Spleen (tissue), 11 donors: ENCODE measurements around the gene SPRY1. TPM values are rescaled to one million over a fixed set of nuclear protein-coding genes. Genes with fewer than 3 reads are reported as not detected.

Source experiments
- DNase-seq: peaks from one replicate; pipeline ENCODE4 v3.0.0-alpha.2; 2020
- H3K27ac ChIP-seq, 8 donors: fragments of 200-600 bp; sonication (generic) in 7 of 8; 1 replicate in 4 of 8; 2 replicates in 4 of 8; pipeline versions ENCODE4 v1.5.0 to v1.8.0; 2016 to 2021; ENCODE audit warnings: inconsistent platforms in 4 of 8, mild to moderate bottlenecking in 4 of 8, moderate library complexity in 1 of 8
- H3K27me3 ChIP-seq, 7 donors: fragments of 200-600 bp; sonication (generic) in 6 of 7; replicated peaks in 1 of 7; 1 replicate in 4 of 7; 2 replicates in 3 of 7; pipeline versions ENCODE4 v1.5.0 to v1.8.0; 2016 to 2021; ENCODE audit warnings: inconsistent platforms in 3 of 7, mild to moderate bottlenecking in 1 of 7
- H3K36me3 ChIP-seq, 6 donors: fragments of 200-600 bp; sonication (generic) in 5 of 6; 1 replicate in 4 of 6; 2 replicates in 2 of 6; pipeline versions ENCODE4 v1.5.0 to v1.8.0; 2016 to 2021; ENCODE audit warnings: inconsistent platforms in 2 of 6
- H3K4me1 ChIP-seq, 6 donors: fragments of 200-600 bp; sonication (generic) in 5 of 6; 1 replicate in 3 of 6; 2 replicates in 3 of 6; pipeline versions ENCODE4 v1.5.0 to v1.8.0; 2016 to 2021; ENCODE audit warnings: inconsistent platforms in 3 of 6
- H3K4me3 ChIP-seq, 8 donors: fragments of 200-600 bp; sonication (generic) in 7 of 8; 1 replicate in 4 of 8; 2 replicates in 4 of 8; pipeline versions ENCODE4 v1.5.0 to v1.8.0; 2016 to 2021; ENCODE audit warnings: inconsistent platforms in 4 of 8, mild to moderate bottlenecking in 4 of 8, moderate library complexity in 2 of 8
- H3K9me3 ChIP-seq, 8 donors: fragments of 200-600 bp; sonication (generic) in 7 of 8; 1 replicate in 4 of 8; 2 replicates in 4 of 8; pipeline versions ENCODE4 v1.5.0 to v1.8.0; 2016 to 2021; ENCODE audit warnings: inconsistent platforms in 4 of 8
- CTCF ChIP-seq, 11 experiments: fragments of 200-600 bp in 7 of 11; fragments of 450-650 bp in 4 of 11; sonication (generic) in 4 of 11; IDR thresholded peaks in 8 of 11; conservative IDR thresholded peaks in 3 of 11; 1 replicate in 7 of 11; 2 replicates in 4 of 11; pipeline versions ENCODE4 v1.4.0 to v1.8.0; 2016 to 2021; ENCODE audit warnings: antibody characterized with exemption in 11 of 11, inconsistent platforms in 4 of 11, mild to moderate bottlenecking in 1 of 11
- POLR2A ChIP-seq, 3 donors: fragments of 450-650 bp; IDR thresholded peaks; one replicate each; pipeline ENCODE4 v1.5.1; 2017; ENCODE audit warnings: antibody characterized with exemption in 3 of 3, mild to moderate bottlenecking in 1 of 3
- POLR2AphosphoS5 ChIP-seq, 3 donors: sonication (generic); formaldehyde crosslinking; IDR thresholded peaks; one replicate each; pipeline ENCODE4 v1.5.1; 2017; ENCODE audit warnings: antibody characterized with exemption in 3 of 3
- WGBS, 5 donors: extraction: QIAGEN DNeasy Blood & Tissue Kit in 3 of 5; methylation state at CpG; one replicate each; pipeline versions ENCODE4 v1.1.5 to v1.1.7; 2013 to 2018; 5-methylcytosine and 5-hydroxymethylcytosine counted together
- intact Hi-C: fragments of 100-400 bp; cut with DNase I; formaldehyde crosslinking; loops from one replicate; pipeline ENCODE4 v1.15.0; 2023; ENCODE audit warnings: low total_unique reads
- polyA plus RNA-seq, 3 donors: library from polyadenylated mRNA; stranded (reverse); fragments of 200-250 nt; gene quantifications; one replicate each; pipeline ENCODE4 v1.2.1, GENCODE V29; 2013
- total RNA-seq, 7 donors: library from RNA; depleted of rRNA in 3 of 7; stranded (reverse); fragments of >200 nt in 3 of 7; fragmentation: NEBNext Ultra II Directional in 4 of 7; extraction: Animal tissue kit (Norgen Biotek cat#: 25700) in 4 of 7; gene quantifications; one replicate each; pipeline versions ENCODE4 v1.1.0 to v1.2.1, GENCODE V29; 2016 to 2021
- donor health status: healthy with polysubstance abuse.
- donor health status: DM: no; HTN: no; CAD: no; lungs with moderate emphysema.
- donor health status: DM: no; HTN: no; CAD: no.
- donor health status: Bipolar disorder and iron deficiency.
- donor health status: healthy.
- donor health status: DM: no; HTN: no; CAD: no.
- donor health status: DM: yes; HTN: yes; CAD: no.

Gene SPRY1
- total and polyA plus RNA-seq, 10 donors, result 7.2 to 71.3 (median 30.6) TPM

- Histone ChIP-seq H3K36me3 (no peaks in the 10 kb centered on the region), H3K27me3 (peaks cover 0 to 19% (median 6%) of the 10 kb centered on the region in 7 donors), H3K9me3 (no peaks in the 10 kb centered on the region), H3K4me1 (peaks cover 0 to 31% (median 14%) of the 10 kb centered on the region in 6 donors), H3K4me3 (no peak overlapping the region), H3K27ac (peak overlapping the region in 1 of 8 donors; percentile 3)
- TF ChIP-seq CTCF (IDR thresholded peaks at IDR 0.05 in 8 of 11, conservative IDR thresholded peaks at IDR 0.05 in 3 of 11), result no peak
- TF ChIP-seq POLR2A (IDR thresholded peaks at IDR 0.05), result no peak
- TF ChIP-seq POLR2AphosphoS5 (IDR thresholded peaks at IDR 0.05), result no peak
- no peak for DNase-seq
- WGBS, 5 donors, result 82 to 90% (median 84%) methylated on average over 5 of the region's 5 CpGs
- intact Hi-C loops, result loop anchor here (10.0 kb wide), 1 partner anchor 261 kb away; no protein-coding TSS in a partner anchor
Observed at GRCh38 chr4:123393721-123394120, 2.9 kb upstream of the SPRY1 start.

GRCh38 chr4:123397144-123398065, 810 bp downstream of the SPRY1 start:
- TF ChIP-seq POLR2A (IDR thresholded peaks at IDR 0.05) (no peak), CTCF (IDR thresholded peaks at IDR 0.05 in 8 of 11, conservative IDR thresholded peaks at IDR 0.05 in 3 of 11) (no peak), POLR2AphosphoS5 (IDR thresholded peaks at IDR 0.05) (peak in 1 of 3 donors; percentile 27)
- Histone ChIP-seq H3K4me1 (peaks cover 0 to 63% (median 38%) of the 10 kb centered on the region in 6 donors), H3K9me3 (no peaks in the 10 kb centered on the region), H3K36me3 (peaks cover 0 to 11% (median 3%) of the 10 kb centered on the region in 6 donors), H3K27me3 (peaks cover 0 to 33% (median 6%) of the 10 kb centered on the region in 7 donors), H3K27ac (peak overlapping the region; percentile 74 to 90 (median 88)), H3K4me3 (peak overlapping the region; percentile 52 to 89 (median 66))
- intact Hi-C loops, result loop anchor here (10.0 kb wide), 1 partner anchor 257 kb away; no protein-coding TSS in a partner anchor
- 0 to 2% (median 1%) methylated on average over 63 to 85 of the region's 85 CpGs for WGBS, 5 donors
- peak; percentile 88 for DNase-seq

- Histone ChIP-seq H3K4me3 (peak overlapping the region; percentile 52 to 89 (median 66)), H3K36me3 (peaks cover 0 to 19% (median 4%) of the 10 kb centered on the region in 6 donors), H3K27ac (peak overlapping the region; percentile 74 to 90 (median 88)), H3K4me1 (peaks cover 0 to 71% (median 47%) of the 10 kb centered on the region in 6 donors), H3K9me3 (no peaks in the 10 kb centered on the region), H3K27me3 (peaks cover 0 to 33% (median 6%) of the 10 kb centered on the region in 7 donors)
- intact Hi-C loops, result loop anchor here (10.0 kb wide), 1 partner anchor 257 kb away; no protein-coding TSS in a partner anchor
- DNase-seq, result peak; percentile 93
- WGBS, 5 donors, result 0 to 5% (median 1%) methylated on average over 16 to 94 of the region's 94 CpGs
- TF ChIP-seq POLR2AphosphoS5 (IDR thresholded peaks at IDR 0.05) (peak; percentile 21 to 69 (median 45)), CTCF (IDR thresholded peaks at IDR 0.05 in 8 of 11, conservative IDR thresholded peaks at IDR 0.05 in 3 of 11) (peak in 7 of 11 experiments; percentile 40 to 72 (median 65)), POLR2A (IDR thresholded peaks at IDR 0.05) (no peak)
Observed at GRCh38 chr4:123398066-123398852, 1.7 kb downstream of the SPRY1 start.
